ENCODE results near the gene FAR2.
"Not testable (repeated sequence)": the region's sequence is repeated elsewhere in the genome, so short reads cannot be mapped to it uniquely, and the experiment has no call there.

Gene FAR2

GRCh38 chr12:29239336-29239735, 90.3 kb downstream of the FAR2 start:
- no peak for DNase-seq

- DNase-seq = no peak
These were observed 91.4 kb downstream of the FAR2 start for GRCh38 chr12:29240441-29240840.

DNA sequence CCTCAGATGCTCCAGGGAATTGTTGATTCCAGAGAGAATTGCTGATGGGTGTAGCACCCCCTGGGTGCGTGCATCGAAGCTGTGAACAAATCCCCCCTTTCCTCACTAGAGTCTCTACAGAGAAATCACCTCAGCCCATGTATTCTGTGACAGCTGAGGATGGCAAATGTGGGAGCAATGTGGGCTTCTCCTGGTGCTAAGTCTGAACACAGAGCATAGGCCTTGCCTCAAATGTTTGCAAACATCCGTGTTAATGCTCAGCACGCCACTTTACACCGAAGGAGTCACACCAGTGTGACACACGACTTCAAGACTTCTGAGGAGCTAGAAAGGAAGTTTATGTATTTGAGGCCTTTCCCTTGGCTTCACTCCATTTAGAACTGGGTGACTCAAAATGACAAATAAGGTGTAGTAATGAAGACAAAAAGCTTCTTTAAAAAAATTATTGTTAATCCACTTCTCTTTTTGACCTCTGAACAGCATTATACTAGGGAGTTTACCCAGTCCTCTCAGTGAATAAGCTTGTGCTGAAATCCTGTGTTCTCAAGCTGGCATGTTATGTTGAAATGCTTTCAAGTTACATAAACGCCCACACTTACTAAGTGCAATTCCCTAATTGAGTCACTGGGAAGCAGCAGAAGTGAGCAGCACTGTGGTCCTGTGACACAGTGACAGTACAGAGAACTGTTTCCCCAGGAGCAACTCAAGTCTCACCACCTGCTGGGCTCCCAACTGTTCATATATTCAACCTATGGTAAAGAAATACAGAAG, 92.9 kb downstream of the FAR2 start:
- no peak for DNase-seq

- no peak for DNase-seq
These were observed 93.9 kb downstream of the FAR2 start for GRCh38 chr12:29242921-29243431.

- DNase-seq = no peak
These were observed 95.2 kb downstream of the FAR2 start for GRCh38 chr12:29244159-29244765.

DNA sequence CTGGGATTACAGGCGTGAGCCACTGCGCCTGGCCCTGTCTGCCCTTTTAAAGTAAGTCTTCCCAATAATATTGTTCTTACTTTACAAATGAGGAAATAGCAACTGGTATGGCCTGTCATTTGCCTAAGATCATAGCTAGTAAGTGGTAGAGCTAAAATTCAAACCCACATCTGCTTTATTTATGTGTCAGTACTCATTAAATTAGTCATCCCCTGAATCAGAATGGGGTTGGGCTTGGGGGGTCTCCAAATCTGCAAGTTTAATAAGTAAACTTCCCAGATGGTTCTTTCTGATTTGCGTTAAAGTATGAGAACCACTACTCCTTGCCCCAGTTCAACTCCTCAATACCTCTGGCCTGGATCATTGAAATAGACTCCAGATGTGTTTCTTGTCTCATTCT, 96.2 kb downstream of the FAR2 start:
- DNase-seq = no peak

- DNase-seq = no peak
These were observed 100.9 kb downstream of the FAR2 start for GRCh38 chr12:29249930-29250329.

GRCh38 chr12:29253906-29254625, 105.0 kb downstream of the FAR2 start:
- DNase-seq = no peak

DNA sequence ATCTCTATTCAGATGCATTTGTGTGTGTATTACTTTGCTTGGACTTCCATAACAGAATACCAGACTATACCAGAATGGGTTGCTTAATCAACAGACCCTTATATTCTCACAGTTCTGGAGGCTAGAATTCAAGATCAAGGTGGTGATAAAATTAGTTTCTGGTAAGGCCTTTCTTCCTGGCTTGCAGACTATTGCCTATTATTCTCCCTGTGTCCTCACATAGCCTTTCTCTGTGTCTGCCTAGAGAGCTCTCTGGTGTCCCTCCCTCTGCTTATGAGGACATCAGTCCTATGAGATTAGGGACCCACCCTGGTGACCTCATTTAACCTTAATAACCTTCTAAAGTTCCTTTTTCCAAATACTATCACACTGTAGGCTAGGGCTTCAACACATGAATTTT, 106.0 kb downstream of the FAR2 start:
- no peak for DNase-seq

DNA sequence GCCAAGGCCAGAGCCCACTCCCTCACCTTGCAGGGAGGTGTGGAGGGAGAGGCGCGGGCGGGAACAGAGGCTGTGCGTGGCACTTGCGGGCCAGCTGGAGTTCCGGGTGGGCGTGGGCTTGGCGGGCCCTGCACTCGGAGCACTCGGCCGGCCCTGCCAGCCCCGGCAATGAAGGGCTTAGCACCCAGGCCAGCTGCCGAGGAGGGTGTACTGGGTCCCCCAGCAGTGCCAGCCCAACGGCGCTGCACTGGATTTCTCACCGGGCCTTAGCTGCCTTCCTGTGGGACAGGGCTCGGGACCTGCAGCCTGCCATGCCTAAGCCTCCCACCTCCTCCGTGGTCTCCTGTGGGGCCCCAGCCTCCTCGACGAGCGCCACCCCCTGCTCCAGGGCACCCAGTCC, 107.5 kb downstream of the FAR2 start:
- no peak for DNase-seq

DNA sequence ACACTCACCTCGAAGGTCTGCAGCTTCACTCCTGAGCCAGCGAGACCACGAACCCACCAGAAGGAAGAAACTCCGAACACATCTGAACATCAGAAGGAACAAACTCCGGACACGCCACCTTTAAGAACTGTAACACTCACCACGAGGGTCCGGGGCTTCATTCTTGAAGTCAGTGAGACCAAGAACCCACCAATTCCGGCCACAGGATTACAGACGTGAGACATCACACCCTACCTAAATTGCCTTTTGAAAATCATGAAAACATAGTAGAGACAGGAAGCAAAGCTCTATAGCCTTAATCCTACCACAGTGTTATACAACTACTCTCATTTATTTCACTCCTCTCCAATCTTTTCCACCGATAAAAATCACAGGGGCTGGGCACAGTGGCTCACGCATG, 108.6 kb downstream of the FAR2 start:
- not testable (repeated sequence) for DNase-seq

GRCh38 chr12:29264424-29264823, 115.3 kb downstream of the FAR2 start:
- no peak for DNase-seq

DNA sequence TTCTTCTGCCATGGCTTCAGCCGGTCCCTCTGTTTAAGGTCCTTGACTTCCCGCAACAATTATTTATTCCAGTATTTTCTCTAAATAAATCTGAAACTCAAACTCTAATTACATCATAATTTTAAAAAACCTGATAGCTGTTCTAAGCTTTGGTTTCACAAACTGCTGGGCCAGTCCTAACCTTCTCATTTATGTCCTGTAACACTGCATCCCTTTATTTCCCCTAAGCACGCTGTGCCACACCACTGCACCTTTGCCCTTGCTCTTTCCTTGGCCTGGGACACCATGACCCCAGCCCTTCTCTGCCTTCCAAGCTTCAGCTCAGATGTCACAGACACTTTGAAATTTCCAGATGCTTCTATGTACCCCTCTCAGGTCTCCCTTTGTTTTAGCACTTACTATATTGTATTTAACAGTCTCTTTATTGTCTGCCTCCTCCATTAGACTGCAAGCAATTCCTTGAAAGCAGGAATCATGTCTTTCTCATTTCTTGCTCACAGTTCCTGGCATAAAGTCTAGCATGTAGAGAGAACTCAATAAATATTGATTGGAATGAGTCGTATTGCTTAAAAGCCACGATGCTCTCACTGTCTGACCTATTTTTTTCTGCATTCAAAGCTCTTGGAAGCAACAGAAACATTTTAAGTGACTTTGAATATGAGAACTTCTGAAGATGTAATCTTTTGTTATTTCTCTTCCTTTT, 120.8 kb downstream of the FAR2 start:
- DNase-seq = no peak

DNA sequence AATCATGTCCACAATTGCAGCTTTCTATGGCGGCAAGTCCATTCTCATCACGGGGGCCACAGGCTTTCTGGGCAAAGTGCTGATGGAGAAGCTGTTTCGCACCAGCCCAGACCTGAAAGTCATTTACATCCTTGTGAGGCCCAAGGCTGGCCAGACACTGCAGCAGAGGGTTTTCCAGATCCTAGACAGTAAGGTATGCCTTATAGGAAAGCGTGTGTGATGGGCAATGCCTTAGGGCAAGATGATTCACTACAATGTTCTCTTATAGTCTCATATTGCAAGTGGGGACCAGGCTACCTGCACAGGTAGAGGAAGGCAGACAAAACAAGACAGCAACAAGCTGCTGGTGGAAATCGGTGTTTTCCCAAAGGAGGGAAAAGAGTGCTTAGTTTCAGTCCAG, 121.4 kb downstream of the FAR2 start:
- no peak for DNase-seq

DNA sequence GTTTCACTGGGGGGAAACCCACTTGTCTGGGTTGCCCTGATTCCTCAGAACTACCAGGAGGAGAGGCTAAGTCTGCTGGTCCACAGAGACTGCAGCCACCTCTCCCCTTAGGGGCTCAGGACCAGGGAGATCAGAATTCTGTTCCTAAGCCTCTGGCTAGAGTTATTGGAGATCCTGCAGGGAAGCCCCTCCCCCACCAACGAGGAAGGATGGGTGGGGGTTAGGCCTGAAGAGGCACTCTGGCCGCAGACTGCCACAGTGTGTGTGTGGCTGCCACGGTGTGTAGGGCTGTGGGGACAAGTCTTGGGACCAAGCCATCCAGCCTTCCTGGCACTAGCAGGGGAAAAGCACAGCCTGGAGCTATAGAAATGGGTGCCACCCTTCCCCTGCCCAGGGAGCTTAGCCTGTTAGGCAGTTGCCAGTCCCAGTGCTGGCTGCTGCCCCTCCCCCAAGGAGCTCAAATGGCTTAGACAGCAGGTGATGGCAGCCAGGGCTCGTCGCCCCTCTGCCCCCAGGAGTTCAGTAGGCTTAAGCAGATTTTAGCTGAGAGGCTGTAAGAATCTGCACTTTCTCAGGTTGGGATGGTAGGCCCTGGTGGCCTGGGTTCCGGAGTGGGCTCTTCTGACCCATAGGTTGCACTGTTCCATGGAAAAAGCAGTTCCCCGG, 124.2 kb downstream of the FAR2 start:
- DNase-seq = no peak

DNA sequence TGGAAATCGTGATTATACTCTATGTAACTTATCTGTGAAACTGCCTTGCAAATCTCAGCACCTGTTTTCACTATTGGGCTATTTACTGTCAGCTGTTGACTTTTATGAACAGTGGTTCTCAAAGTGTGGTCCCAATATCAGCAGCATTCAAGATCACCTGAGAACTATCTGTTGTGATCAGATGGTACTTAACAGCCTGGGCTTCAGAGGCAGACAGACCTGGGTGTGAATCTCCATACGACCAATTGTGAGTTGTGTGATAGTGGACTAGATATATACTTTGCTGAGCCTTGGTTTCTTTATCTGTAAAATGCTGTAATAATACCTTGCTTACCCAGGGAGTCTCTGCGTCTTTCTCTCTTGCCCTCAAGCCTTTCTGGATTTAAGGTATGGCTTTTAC, 126.8 kb downstream of the FAR2 start:
- DNase-seq = no peak

- no peak for DNase-seq
These were observed 128.2 kb downstream of the FAR2 start for GRCh38 chr12:29277231-29277630.

DNA sequence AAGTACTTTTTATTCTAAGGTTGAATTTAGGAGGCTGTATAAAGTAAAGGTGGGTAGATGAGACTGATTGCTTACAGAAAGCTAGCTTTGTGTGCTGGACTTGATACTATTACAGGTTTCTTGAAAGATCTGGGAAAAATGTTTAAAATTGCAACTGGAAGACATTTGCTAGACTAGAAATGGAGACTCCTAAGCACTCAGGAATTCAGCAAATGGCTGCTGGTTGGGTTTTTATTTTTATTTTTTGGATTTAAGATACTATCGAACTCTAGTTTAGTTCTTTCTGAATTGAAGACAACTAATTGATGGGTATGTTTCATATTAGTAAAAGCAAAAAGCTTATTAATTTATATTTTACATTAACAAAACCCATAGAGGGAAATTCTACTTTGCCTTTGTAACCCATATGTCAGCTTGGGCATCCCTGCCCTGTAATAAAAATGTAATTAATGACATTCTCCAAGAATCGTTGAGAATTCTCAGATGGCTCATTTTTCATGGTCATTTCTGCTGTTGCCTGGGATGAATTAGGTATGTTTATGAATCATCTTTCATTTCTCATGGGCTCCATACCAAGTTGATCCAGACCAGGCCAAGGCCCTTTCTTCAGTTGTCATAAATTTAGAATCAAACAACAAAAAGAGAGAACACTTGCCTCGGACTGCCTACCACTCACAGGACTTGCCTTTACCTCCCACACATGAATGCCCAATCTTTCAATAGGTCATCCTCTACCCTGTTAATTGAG, 129.8 kb downstream of the FAR2 start:
- no peak for DNase-seq

DNA sequence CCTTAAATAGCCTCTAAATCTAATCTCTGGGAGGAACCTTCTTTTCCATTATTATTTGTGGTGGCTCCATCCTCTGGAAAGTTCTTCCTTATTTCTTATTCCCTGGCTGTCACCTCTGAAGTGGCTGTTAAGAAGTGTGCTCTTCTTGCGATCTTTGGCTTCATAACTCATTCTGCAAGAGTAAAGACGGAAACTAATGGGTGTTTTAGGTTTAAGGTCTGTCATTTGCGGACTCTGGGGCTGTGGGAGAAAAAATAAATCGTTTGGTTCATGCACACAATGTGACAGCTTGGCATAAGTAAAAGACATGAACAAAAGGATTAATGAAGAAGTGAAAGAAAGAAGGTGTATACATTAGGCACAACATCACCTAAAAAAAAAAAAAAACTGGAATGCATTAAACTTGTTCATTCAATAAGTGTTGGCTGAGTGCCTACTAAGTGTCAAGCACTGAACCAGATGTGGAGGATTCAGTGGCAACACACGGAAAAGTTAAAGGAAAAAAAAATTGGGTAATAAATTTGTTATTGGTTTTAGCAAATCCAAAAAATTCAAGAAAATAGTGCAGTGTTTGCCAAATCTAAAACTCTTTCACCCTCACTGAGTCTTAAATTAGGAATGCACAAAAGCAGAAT, 132.4 kb downstream of the FAR2 start:
- DNase-seq = no peak

DNA sequence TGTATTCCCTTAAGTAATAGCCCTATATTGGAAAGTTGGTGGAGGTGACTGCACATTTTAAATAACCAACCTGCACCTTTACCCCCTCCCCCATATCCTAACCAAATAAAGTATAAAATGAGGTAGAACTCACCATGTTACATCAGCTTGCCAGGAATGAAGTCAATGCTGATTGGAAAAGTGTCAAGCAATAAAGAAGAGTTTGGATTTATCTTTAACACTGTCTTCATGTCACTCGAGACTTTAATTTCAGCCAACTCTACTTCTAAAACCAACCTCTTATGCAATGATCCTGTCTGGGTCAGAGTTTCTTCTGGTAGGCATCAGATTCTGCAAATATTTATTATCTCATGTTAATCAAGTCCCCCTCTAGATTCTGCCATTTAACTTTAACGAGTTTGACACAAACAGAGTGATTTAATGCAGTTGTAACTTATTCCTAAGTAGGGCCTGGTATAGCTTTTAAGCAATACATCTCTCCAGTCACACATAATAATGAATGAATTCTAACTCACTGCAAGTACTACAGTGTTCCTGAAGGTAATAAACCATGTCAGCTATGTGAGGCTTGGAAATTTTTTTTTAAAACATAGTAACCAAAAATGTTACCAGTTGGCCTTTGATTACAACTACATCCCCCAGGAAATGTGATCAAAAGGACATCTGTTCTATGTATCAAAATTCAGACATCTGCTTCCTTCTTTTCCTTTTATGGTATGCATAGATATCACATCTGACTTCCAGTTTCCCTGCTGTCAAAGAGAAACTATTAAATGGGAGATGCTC, 133.1 kb downstream of the FAR2 start:
- DNase-seq = no peak

All from activated gamma-delta T cell treated with Interleukin-2 at 50 U/mL for 16 hours (primary cell).